GOT3 (cell line): ENCODE results near the gene DTNB.

ENCODE experiments used
- DNase-seq: peaks from one replicate; lab custom pipeline; 2025; ENCODE audit warnings: mixed read lengths; lab: John Stamatoyannopoulos, UW

The DTNB gene

DNA sequence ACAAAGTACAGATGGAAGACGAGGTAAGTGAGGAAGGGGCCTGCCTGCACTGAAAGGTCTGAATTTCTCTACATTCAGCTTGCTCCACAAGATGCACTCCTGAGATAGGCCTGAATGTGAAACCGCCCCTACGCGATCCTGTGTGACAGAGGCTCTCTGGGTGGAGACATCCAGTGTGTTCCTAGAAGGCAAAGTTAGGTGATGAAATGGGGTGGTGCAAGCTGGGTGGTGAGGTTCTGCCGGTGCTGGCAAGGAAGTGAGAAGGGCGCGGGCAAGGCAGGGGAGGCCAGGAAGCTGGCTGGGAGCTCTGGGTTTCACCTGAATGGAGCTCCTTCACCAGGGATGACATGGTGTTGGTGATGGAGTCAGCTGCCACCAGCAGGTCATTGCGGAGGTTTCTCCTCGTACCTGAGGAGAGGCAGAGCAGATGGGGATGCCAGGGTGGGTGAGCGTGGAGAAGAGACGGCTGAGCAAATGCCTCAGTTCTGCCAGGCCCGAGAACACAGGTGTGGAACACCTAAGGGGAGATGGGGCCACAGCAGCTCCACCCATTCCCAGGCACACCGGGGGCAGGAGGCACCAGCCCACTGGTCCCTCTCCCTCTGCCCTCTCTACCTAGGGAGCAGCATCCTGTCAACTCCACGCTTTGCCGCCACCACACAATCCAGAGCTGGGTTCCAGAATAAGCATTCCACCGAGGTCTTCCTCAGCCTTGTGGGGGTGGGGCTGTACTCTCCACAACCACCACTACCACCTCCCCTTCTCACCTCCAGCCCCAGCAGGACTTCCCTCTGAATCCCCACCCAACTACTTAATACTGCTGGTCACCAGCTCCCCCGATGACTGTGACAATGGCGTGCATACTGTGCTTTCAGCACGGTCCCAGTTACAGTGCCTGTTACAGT, 286.2 kb downstream of the DTNB start:
- DNase-seq = no peak

DNA sequence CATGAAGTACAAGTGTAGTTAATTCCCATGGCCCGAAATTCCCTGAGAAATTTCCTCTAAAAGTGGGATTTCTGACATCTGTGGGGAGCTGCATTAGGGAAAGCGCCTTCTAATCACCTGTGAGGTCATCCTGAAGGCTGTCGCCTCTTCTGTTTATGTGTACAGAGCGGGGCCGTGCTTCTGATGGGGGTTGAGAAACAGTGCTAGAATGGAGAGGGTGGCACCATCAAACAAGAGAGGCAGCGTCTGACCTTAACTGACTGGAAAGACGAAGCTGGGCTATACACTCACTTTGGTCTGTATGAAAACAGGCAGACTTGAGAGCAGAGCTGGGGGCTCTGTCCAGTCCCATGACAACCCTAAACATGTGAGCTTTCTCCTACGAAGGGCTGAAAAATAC, 287.5 kb downstream of the DTNB start:
- DNase-seq = no peak

DNA sequence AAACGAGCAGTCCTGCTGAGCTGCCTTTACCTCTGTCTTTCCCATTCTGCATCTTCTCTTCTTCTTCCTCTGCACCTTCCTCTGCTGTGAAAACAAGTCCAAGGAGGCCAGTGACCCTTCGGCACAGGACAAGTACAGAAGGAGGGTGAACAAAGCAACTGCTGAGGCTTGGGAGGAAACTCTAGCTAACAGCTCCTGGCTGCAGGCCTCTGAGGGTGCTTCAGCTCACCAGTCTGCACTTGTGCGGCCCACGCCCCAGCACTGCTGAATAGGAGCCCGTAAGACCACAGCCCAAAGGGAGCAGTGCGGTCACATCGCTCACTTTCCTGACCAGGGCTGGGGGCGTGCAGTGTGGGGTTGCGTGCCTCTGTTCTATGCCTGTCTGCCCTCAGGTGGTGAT, 289.6 kb downstream of the DTNB start:
- no peak for DNase-seq

DNA sequence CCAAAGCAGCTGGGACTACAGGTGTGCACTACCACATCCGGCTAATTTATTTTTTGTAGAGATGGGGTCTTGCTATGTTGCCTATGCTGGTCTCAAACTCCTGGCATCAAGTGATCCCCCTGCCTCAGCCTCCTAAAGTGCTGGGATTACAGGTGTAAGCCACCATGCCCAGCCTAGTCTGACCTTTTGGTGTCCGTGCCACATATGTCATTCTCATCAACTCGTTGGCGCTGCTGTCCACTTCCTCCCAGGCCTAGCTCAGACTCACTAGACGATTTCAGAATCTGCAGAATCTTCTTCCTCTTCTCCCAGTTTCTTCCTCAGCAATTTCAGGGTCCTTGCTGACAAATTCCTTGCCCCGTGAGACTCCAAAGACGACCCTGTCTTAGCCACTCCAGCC, 291.9 kb downstream of the DTNB start:
- no peak for DNase-seq

DNA sequence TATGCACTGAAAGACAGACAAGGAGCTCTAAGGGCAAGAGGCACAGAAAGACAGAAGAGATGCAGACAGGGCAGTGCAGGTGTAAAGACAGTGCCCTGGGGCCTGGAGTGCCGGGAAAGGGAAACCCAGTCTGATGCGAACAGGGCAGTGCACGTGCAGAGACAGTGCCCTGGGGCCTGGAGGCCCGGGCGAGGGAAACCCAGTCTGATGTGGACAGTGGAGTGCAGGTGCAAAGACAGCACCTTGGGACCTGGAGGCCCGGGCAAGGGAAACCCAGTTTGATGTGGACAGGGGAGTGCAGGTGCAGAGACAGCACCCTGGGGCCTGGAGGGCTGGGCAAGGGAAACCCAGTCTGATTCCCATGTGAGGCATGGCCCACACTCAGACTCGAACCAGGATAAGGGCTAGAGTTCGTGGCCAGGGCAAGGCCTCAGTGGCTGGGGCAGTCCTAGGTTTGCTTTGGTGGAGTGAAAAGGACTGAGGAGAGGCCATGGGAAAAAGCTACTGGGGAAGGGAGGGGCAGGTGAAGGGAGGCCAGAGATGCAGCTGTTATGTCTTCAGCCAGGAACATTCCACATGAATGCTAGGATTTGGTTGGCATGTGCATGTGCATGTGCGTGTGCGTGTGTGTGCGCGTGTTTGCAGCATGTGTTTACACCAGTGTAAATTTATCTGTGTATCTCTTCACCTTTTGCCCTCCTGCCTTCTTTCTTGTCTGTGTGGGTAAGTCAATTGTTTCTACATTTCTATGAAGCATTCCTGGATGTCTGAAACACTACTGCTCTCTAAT, 292.6 kb downstream of the DTNB start:
- no peak for DNase-seq

DNA sequence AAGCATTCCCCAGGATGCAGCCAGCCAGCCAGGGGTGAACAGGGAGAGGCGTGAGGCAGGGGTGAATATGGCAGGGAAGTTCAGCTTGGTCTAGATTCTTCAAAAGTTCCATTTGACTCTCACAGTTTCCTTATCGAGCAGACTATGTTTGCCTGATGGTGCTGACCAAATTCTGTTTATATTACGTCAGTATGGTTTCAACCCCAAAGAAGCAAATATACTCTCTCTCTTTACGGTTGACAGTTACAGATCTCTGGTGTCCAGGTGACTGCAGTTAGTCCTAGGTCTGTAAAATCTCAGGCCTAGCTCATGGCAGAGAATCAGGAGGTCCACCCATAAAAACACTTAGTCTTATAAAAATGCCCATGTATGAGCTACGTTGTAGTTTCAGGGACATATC, 293.4 kb downstream of the DTNB start:
- no peak for DNase-seq

DNA sequence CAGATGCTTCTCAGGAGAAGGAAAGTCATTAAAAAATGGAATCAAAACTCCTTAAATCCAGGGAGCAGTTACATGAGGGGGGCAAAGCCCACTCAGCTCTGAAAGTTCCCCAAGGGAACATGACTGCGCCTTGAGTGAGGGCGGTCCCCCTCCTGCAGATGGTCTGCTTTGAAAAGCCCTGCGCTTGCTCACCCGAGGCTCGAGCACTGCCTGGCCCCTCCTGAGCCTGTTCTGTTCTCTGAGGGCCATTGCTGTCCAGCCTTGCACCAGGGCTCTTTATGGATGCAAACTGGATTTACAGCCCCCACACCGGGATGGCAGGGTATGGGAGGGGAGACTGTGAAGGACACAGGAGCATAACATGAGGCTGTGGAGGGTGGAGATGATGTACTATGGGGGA, 293.8 kb downstream of the DTNB start:
- DNase-seq = no peak

DNA sequence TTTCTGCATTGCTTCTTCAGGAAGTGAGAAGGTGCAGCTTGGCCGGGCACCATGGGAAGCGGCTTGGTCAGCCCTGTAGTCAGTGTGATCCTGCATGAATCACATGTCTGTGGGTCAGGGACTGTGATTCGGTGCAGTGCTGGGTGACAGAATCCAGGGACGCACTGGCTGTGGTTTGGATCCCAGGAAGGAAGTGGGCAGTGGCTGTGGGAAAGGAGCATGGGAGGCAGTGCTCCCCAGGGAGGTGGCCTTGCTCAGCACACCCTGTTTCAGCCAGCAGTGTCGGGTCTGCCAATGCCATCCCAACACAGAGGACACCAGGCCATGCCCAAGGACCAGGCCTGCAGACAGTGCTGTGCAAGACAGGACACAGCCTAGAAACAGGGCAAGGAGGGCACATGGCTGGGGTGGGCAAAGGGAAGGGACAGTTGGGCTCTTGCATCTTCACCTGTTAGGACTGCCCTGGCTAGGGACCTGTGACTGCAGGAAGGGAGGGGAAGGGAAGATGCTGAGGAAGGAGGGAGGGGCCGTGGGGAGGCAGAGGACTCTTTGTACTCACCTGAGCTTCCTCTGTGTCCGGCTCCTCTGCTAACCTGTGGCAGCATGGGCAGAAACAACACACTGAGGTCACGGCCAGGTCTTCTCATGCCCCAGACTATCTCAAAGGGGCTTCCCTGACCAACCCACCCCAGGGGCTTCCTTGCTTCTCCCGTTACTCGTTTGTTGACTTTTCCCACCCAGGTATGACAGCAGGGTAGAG, 294.5 kb downstream of the DTNB start:
- no peak for DNase-seq

DNA sequence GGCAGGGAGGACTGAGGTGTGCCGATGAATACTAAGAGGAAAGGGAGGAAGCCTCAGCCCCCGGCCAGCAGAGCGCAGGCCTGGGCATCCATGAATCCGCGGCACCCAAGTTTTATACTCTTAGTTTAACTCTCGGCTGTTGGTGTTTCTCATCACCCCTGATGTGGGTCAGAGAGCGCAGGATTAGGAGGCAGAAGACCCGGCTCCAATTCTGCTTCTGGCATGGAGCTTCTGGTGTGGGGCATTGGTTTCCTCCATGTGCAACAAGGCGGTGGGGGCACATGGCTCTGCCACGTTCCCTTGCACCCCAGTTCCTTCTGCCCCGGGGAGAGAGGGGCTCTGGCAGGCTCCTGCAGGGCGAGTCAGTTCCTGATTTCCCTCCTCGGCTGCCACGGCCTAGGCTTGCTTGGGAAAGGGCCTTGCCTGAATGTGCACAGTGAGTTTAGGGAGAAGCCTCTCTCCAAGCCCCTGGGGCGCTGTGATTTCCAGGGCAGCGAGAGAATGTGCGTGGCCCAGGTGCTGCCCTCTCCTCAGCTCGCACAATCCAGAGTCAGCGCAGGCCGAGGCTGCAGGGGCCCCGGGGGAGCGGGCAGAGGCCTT, 295.5 kb downstream of the DTNB start:
- no peak for DNase-seq

DNA sequence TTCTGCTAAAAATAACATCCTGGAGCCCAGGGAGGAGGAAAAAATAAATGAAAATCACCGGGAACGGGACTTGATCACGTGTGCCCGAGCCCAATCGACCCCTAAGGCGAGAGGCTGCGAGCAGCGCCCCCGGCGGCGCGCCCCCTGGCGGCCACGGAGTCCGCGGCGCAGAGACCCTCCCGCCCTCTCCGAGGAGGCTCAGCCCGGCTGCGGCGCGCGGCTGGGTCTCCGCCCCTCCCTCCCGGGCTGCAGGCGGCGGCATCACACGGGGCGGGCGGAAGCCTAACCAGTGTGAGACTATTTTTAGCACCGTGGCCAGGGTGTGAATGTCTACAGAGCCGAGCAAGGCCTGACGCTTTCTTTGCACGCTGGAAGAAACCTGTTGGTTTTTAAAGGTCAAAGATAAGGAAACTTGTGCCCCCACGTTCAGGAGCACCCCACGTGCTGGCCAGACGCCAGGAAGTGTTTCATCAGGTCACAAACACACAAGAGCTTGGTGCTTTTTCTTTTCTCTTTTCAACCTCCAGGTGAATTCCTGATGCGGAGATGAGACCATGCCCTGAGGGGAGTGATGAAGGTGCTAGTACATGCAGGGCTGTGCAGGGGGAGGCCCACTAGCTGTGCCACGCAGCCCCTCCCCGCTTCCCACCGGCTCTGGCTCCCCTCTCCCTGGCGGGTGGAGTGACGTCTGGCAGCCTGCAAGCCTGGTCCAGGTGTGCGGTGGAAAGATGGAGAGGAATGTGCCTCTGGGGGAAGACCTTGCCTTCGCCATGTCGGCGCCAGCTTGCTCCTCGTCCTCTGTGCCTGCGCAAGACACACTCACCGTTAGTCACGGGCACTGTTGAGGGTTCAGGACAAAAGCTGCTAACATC, 296.4 kb downstream of the DTNB start:
- DNase-seq = peak; percentile 46

DNA sequence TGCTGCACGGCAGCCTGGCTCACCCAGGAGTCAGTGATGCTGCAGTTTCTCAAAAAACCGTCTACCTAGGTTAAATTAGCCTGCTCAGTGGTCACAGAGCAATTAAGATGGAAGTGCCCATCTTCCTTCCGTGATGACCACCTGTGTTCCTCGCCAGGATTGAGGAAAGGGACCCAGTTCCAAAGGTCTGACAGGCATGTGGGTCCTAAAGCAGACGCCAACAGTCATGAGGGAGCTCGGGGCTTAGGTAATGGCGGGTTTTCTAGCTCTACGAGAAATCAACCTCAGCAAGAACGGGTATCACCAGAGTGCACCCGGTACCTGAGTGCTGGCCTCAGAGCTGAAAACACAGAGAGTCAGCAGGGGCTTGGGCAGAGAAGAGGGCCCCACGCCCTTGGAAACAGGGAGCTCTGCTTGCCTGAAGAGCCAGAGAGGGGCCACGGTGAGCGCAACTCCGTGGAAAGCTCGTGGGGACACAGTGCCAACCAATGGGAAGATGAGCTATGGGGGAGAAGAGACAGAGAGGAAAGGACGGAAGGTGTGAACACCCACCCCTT, 297.3 kb downstream of the DTNB start:
- DNase-seq = no peak

DNA sequence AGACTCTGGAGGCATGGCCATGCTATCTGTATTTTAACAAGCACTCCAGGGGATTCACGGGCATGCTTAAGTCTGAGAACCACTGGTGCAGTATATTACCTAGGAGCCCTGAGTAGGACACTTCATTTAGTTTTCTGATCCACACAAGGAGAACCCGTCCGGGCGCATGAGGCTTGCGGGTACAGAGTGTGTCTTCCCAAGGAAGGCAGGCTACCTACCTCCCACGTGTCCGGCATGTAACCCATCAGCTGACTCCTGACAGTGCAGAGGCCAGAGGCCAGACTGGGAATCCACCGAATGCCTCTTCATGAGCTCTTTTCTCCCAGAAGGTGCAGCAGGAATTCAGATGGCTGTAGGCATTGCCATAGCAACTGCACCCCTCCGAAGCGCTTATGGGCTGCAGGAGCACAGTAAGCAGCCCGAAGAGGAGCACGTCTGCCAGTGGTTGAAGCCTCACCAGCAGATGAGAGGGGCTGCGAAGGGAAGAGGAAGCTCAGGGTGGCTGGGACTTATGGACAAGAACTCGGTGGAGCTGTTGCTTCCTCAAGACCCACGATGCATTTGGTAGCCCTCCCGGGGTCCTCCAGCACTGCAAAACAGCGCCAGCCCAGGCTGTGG, 297.9 kb downstream of the DTNB start:
- no peak for DNase-seq

DNA sequence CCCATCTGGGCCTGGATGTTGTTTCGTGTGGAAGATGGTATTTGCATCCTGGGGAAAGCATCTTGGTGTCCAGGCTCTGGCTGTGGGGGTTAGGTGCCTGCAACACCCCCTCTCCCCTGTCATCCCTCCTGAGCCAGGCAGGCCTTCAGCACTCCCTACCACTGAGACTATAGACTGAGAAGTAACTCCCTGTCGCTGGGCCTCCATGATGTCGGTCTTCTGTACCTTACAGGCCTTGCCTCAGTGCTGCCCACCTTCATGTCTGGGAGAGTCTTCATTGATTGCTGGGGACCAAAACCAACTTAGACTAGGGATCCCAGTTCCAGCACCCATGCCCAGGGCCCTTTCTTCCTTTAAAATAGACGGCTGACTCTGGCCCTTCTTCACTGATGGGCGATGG, 298.6 kb downstream of the DTNB start:
- DNase-seq = no peak

DNA sequence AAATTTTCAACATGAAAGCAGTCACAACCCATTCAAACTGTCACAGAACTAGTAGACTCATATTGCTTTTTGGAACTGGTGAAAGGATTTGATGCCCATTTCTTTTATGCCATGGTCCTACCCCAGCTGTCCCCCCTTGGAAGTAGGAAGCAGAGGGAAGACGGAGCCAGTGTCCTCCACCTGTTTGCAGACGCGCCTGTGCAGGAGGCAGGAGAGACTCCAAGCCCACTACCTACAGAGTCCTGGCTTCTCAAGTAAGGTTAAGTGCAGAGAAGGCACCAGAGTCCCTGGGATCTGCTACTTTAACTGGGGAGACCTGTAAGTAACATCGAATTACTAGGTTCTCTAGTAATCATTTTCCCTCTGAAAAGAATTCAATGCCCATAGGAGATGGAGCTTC, 299.0 kb downstream of the DTNB start:
- DNase-seq = no peak

DNA sequence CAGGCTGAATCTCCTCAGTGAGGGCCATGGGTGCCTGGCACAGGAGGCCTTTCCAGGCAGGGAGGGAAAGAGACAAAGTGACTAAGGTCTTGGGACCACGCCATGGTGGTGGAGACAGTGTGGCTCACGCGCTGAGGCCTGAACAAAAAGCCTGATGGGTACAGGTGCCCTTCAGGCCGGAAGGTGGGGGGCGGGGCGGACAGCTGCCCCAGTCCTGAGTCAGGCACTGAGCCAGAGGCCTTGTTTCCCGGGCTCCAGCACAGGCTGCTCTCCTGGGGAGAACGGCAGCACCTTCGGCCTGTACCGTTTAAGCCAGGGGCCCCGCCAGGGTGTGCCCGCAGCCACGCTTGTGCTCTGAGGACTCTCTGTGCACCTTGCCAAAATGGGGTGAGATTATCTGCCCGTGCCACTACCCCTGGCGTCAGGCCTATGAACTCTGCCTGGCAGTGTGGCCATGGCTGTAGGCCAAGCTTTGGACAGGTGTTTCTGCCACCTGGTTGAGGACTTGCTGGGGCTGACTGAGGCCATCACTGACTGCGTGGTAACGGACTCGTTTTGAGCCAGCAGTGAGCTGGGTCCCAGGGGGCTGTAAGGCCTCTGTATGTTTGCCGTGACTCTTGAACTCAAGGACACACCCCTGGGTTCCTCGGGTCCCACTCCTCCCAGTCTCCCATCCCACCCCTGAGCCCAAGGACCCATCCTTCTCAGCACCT, 300.0 kb downstream of the DTNB start:
- DNase-seq = no peak

DNA sequence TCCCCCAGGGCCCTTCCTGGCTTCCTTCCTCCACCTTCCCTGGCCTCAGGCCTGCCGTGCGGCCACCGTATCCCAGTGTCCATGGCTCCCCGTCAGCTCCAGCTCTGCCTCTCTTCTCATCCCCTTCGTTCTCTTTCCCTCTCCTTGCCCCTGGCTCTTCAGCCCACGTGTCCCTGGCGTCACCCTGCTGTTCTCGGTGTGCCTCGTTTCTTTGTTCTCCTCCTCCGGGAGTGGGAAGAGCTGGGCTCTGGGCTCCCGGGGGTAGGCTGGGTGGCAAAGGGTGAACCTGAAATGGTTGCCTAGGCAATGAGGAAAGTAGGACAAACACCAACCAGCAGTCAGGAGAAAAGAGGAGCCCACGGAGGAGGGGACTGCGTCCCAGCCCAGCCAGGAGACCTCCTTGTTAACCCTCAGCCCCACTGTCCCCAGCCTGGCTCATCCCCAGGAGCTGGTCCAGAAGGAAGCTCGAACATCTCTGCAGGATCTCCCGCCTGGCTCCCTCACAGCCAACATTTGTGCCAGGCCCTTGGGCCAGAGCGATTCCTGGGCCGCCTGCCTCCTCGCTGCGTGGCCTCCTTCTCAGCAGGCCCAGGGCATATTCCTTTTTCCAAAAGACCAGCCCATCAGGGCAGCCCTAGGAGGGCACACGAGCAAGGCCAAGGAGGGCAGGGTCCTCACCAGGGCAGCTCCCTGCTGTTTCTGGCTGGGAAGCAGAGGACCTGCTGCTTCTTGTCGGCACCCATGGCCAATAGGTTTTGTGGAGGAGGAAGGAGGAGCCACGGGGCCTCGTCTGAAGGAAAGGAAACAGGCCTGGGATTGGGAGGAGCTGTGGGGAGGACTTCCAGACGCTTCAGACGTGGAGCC, 300.7 kb downstream of the DTNB start:
- no peak for DNase-seq

DNA sequence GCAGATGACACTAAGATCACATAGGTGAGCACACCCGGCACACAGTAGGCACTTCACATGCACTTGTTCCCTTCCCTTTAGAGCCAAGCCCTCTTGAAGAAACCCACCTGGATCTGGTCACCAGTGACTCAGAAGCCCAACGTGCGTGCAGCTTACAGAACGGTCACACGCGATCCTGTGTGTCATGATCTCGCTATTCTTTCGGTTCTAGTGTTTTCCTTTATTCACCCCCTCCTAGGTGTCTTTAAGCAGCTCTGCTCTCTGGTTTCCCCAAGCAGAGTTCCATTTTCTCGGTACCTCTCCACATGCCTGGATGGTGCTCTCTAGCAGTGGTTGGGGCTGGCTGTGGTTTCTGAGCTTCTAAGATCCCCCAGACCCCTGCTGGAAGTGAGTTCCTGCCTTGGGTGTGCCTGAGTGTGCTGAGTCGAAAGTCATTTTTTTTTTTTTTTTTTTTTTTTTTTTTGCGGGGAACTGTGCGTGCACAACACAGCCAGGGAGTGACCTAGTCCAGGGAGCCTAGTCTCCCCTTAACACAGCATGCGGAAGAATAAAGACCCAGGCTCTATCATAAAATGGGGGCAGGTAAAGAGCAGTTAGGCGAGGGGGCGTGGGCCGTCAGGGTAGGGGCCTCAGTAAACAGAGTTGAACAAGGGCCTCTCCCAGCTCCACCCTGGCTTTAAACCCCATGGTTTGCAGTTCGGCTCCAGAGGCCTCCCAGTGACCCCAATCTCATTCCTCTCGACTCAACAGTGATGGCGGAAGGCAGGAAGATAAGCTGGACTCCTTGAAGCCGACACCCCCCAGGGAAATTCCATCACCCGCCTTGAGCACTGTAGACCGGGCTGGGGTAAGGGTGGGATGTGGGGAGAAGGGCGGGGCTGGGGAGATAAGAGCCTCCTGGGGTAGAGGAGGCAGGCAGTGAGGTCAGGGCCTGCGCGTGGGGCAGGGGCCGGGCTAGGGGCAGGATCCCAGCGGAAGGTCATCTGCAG, 301.8 kb downstream of the DTNB start:
- DNase-seq = no peak
